Putamen (tissue), 1 donor: ENCODE measurements around the gene EID2.

Source experiments
- DNase-seq: peaks from one replicate; pipeline ENCODE4 v3.0.0-alpha.2; 2016; ENCODE audit warnings: low spot score

The EID2 gene, protein sequence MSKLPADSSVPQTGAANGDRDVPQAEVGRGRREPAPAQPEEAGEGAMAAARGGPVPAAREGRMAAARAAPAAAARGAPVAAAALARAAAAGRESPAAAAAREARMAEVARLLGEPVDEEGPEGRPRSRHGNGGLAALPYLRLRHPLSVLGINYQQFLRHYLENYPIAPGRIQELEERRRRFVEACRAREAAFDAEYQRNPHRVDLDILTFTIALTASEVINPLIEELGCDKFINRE

DNA sequence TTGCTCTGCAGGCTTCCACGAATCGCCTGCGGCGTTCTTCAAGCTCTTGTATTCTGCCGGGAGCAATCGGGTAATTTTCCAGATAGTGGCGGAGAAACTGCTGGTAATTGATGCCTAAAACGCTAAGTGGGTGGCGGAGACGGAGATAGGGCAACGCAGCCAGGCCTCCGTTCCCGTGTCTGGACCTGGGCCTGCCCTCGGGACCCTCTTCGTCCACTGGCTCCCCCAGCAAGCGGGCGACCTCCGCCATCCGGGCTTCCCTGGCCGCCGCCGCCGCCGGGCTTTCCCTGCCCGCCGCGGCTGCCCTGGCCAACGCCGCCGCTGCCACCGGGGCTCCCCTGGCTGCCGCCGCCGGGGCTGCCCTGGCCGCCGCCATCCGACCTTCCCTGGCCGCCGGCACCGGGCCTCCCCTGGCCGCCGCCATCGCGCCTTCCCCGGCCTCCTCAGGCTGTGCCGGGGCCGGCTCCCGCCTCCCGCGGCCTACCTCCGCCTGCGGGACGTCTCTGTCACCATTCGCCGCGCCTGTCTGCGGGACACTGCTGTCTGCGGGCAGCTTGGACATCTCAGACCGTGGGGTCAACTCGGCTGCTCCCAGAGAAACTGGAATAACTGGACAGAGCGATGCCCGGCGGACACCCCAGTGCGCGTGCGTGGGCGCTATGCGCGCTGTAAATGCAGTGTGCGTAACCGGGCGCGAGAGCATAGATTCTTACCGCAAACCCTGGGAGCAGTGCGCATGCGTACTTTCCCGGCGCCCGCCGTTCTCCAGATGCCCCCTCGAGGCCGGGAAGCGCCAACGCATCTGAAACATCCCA is at the start of gene EID2:
EID2 (minus strand) TSS at position 644 of the 815 bp plus-strand sequence; CDS start at position 562, 82 bp downstream.
- DNase-seq: peak; percentile 95

DNA sequence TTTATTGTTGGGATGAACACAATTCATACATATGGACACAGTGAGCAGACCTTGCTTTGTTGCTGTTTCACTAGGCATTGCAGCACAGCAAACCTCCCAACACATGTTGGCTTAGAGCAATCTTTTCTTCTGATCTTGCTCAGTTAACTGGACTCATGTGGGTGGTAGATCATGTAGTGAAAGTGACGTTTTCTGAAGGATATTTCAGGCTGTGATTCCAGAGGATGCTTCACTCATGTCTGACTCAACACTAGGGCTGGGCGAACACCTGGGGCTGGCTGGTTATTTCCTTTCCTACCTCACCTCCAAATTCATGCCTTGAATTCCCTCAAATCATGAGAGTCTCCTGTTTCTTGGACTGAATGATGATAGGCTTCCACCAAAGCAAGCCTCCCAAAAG is 48.1 kb upstream of the EID2 start:
- no peak for DNase-seq

DNA sequence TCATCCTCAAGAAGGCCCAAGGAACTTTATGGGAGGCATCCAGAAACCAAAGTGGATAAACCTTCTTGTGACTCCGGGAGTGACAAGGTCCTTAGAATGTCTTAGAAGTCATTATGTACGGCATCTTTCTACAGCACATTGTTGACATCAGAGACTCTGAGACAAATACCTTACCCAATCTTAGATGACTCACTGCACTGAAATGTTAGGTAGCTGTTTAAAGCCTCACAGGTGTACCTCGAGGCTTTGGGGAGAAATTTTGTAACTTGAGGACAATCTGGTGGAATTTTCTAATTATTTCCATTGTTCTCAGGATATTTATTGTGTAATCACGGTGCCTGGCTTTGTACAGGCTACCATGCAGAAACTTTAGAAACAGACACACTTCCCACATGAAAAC is 47.5 kb upstream of the EID2 start:
- DNase-seq: no peak

- no peak for DNase-seq
Observed at GRCh38 chr19:39582891-39583625, 43.1 kb upstream of the EID2 start.

GRCh38 chr19:39582442-39582841 is 42.5 kb upstream of the EID2 start:
- no peak for DNase-seq

DNA sequence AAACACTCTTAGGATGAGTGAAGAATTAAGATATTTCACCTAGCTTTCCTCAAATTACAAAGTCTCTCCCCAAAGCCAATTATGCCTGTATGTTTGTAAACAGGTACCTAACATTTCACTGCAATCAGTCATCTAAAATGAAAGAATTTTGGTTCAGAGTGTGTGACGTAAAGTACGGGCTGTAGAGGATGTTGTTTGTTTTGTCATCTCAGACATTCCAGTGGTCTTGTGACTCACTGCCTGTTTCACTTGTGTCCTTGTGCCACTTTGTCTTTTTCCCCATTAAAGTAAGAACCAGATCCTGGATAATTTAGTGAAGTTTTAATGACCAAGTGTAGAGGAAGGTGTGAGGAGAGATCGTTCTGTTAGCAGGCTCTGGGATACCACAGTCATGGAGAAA is 28.6 kb upstream of the EID2 start:
- no peak for DNase-seq

DNA sequence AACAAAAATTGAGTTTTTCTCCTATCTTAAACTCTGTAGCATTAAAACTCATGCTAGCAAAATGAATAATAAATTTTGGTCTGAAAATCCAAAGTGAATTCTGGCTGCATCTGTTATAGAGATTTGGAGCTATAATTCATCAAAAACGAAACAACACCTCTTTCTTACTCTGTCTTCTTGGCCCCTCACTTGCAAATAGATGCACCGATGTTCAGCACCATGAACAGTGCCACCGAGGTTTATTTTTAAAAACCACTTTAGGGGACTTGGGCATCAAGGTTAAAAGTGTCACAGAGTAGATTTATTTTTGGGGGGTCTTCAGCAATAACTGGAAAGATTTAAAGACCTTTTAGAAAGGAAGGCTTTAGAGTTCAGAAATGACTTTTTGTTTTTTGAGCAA is 26.1 kb upstream of the EID2 start:
- DNase-seq: no peak

GRCh38 chr19:39563408-39563807 is 23.4 kb upstream of the EID2 start:
- DNase-seq: no peak

DNA sequence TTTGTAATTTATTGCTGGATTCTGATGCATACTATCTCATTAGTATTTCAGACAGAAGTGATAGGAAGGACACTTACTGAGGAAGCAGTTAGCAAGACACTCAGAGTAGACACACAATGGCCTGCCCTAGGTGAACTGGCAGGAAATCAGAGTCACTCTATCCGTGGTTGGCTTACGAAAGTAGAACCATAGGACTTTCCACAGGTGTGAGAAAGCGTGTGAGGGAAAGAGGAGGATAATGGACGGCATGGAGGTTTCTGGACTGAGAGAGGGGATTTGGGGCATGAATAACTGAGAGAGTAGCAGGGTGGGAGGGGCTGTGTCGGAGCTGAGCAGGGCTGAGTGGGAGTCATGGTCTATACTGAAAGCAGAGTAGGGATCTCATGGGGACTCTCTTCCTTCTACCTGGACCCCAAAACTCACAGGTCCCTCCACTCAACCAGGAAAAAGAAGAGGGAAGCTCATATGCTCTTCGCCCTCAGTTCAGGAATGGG is 18.7 kb upstream of the EID2 start:
- no peak for DNase-seq

GRCh38 chr19:39557811-39558623 is 18.1 kb upstream of the EID2 start:
- DNase-seq: no peak

DNA sequence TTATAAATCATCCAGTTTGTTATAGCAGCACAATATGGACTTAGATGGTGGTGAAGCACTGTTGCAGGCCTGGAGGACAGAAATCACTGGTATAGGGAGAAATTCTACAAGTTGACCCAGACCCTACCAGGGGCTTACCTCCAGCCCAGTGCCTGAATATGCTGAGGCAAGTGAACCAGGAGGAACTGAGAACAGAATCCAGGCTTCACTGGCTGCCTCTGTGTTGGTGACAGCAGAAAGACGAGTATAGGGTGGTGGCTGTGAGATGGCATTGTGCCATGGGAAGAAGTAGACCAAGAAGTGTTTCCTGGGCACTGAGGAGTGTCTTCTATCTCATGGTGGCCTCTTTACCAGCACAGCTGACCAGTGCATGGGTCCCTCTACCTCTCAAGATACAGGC is 15.9 kb upstream of the EID2 start:
- DNase-seq: no peak

- DNase-seq: no peak
Observed at GRCh38 chr19:39554701-39555311, 14.8 kb upstream of the EID2 start.

GRCh38 chr19:39553082-39553652 is 13.2 kb upstream of the EID2 start:
- no peak for DNase-seq

GRCh38 chr19:39550197-39550596 is 10.2 kb upstream of the EID2 start:
- no peak for DNase-seq

GRCh38 chr19:39546599-39546998 is 6.6 kb upstream of the EID2 start:
- DNase-seq: no peak

DNA sequence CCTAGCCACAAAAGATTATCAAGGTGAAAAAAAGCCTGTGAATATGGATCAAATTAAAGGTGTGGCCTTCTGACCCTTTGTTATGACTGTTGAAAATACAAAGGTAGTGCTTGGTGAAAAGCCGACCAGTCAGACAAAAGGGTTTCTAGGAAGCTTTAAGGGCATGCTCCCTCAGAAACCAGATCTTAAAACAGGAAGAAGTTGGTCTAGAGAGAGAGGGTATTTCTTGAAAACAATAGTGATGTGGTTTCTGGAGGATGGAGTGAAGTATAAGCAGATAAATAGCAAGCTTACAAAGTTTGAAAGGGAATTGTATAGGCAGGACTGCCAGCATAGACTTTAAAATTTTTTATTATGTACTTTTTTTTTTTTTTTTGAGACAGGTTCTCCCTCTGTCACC is 5.0 kb upstream of the EID2 start:
- DNase-seq: no peak

DNA sequence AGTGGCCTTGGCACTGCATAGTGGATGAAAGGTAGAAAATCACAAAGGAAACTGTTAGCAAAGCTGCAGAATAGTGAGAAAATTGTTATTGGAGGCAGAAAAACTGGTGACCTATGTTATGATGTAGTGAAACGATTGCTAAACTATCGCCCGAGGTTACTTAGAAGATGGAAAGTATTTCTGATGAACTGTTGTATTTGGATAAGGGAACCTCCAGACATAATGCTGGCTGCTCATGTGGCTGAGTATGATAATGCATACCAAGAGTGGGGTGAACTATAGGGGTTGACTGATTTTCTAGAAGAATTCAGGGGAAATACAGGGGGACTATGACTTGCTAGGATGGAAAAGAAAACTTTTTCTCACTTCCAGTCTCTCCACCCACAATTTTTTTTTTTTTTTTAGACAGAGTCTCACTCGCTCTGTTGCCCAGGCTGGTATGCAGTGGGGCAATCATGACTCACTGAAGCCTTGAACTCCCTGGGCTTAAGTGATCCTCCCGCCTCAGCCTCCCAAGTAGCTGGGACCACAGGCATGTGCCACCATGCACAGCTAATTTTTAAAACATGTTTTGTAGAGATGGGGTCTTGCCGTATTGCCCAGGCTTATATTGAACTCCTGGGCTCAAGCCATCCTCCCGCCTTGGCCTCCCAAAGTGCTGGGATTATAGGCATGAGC is 4.4 kb upstream of the EID2 start:
- no peak for DNase-seq

DNA sequence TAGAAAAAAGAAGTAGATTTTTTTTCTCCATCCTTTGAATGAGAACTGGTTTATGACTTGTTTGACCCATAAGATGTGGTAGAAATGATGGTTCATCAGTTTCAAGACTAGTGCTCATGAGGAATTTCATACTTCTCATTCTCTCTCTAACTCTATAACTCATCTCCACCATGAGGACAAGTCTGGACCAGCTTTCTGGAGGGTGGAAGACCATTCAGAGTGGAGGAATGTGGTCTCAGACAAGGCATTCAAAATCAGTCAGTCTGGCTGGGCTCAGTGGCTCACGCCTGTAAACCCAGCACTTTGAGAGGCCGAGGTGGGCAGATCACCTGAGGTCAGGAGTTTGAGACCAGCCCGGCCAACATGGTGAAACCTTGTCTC is 3.5 kb upstream of the EID2 start:
- no peak for DNase-seq

- no peak for DNase-seq
Observed at GRCh38 chr19:39542206-39542605, 2.2 kb upstream of the EID2 start.

GRCh38 chr19:39540333-39540673 is 342 bp upstream of the EID2 start:
- no peak for DNase-seq

- DNase-seq: no peak
Observed at GRCh38 chr19:39539165-39539517, 820 bp downstream of the EID2 start.
